ENCODE measurements around the gene CCDC190.
A peak's percentile ranks its signal among the peaks of the same experiment; 100 is the strongest.

Gene CCDC190

DNA sequence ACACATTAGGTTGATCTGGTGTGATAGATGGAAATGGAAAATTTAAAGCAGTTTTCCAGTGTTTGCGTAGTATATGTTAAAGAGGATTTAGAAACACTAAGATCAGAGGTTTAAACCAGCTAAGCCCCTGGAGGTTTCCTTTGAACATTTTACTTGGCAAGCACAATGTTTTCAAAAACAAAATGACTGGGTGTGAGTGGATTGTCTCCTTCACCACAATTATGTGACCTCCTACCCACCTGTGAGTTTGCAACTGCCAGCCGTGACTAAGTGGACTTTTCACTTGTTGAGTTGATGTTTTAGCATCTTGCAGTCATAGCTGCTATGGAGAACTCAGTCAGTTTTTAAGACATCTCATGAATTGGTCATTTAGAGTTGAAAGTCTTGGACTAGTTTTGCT lies 4.7 kb downstream of the CCDC190 start:
- no peak for DNase-seq (ENCODE audit: extremely low spot score)
- ChIA-PET CTCF (interaction anchor here (1.5 to 3.8 kb wide), 3 partner anchors 9 to 32 kb away, joined by 5 to 46 read pairs (median 5); no protein-coding TSS in a partner anchor), POLR2A (no interaction called here)
- TF ChIP-seq, protein P1, sequence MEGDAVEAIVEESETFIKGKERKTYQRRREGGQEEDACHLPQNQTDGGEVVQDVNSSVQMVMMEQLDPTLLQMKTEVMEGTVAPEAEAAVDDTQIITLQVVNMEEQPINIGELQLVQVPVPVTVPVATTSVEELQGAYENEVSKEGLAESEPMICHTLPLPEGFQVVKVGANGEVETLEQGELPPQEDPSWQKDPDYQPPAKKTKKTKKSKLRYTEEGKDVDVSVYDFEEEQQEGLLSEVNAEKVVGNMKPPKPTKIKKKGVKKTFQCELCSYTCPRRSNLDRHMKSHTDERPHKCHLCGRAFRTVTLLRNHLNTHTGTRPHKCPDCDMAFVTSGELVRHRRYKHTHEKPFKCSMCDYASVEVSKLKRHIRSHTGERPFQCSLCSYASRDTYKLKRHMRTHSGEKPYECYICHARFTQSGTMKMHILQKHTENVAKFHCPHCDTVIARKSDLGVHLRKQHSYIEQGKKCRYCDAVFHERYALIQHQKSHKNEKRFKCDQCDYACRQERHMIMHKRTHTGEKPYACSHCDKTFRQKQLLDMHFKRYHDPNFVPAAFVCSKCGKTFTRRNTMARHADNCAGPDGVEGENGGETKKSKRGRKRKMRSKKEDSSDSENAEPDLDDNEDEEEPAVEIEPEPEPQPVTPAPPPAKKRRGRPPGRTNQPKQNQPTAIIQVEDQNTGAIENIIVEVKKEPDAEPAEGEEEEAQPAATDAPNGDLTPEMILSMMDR (IDR thresholded peaks at IDR 0.05; ENCODE audit: control extremely low read depth, extremely low read depth, low read depth, missing control alignments), result no peak

DNA sequence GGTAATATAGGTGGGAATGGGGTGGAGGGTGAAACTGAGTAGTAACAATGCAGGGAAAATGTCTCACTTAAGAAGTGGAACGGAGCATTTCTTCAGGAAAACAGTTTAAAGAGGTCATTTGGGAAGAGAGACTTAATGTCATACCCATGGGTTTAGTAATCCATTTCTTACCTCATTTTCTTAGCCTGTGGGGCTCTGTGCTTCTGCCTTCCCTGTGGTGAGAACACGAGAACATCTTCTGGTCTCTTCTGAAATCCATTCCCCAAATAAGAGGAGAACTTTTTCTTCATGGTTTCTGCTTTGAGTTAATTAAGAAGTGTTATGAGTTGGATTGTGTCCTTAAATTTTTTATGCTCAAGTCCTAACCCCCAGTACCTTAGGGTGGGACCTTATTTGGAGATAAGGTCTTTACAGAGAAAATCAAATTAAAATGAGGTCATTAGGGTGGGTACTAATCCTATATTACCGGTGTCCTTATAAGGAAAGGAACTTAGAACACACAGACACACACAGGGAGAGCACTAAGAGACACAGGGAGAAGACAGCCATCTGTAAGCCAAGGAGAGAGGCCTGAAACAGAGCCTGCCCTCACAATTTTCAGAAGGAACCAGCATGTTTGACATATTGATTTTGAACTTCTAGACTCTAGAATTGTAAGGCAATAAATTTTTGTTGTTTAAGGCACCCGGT lies 5.4 kb downstream of the CCDC190 start:
- CTCF ChIA-PET, result interaction anchor here (2.8 to 3.8 kb wide), 2 partner anchors 8 to 459 kb away, joined by 34 to 46 read pairs; no protein-coding TSS in a partner anchor
- DNase-seq (ENCODE audit: extremely low spot score), result no peak
- TF ChIP-seq, protein P1 (IDR thresholded peaks at IDR 0.05; ENCODE audit: control extremely low read depth, extremely low read depth, low read depth, missing control alignments), result no peak
- POLR2A ChIA-PET, result no interaction called here

DNA sequence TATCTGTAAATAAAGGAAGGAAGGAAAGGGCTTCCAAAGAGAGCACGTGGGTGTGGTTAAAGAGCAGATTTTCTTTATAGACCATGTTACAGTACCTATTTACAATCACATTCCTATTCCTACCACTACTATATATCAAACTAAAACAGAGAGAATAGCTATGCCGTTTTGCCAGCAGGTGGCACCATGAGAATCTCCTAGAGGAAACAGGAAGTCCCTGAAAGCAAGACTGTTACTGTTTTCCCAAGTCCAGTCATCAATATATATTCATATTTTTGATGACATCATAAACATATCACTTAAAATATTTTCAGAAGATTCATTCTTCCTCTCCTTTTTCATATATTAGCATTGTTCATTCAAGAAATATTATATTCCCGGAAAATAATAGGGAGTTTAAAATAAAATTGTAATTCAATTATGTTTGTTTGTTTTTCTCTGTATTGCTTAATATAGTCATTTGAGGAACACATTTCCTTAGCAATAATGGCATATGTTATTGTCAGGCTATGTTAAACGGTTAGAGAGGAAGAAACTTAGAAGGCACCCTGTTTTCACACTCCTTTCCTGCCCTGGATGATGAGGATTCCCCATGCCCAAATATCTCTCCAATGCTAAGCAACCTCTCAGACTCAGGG lies 6.6 kb downstream of the CCDC190 start:
- TF ChIP-seq, protein P1 (IDR thresholded peaks at IDR 0.05; ENCODE audit: control extremely low read depth, extremely low read depth, low read depth, missing control alignments), result peak; percentile 73
- CTCF ChIA-PET, result interaction anchor here (0.8 to 2.8 kb wide), 20 partner anchors 8 to 518 kb away, joined by 3 to 34 read pairs (median 4); no protein-coding TSS in a partner anchor
- peak; percentile 53 for DNase-seq (ENCODE audit: extremely low spot score)
- POLR2A ChIA-PET, result interaction anchor here (0.7 kb wide), 1 partner anchor 12 kb away, joined by 4 read pairs; no protein-coding TSS in a partner anchor

DNA sequence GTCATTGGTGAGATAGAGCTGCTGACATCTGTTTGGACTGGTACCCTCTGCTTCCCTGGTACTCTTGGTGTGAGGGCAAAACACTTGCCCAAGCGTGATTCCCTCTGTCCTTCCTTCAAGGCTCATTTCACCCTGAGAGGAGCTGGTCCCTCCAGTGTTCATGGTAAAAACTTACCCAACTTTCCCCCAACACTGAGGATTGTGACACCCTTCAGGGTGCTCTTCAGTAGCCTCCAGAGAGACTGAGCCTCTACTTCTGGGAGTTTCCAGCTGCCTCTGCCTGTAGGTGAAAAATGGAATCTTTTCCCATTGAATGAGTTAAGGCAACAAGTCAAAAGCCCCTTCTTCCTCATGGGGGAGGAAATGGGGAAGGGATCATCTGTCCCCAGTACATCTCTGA lies 9.6 kb downstream of the CCDC190 start:
- ChIA-PET CTCF (no interaction called here), POLR2A (no interaction called here)
- TF ChIP-seq, protein P1 (IDR thresholded peaks at IDR 0.05; ENCODE audit: control extremely low read depth, extremely low read depth, low read depth, missing control alignments), result no peak
- DNase-seq (ENCODE audit: extremely low spot score), result no peak

DNA sequence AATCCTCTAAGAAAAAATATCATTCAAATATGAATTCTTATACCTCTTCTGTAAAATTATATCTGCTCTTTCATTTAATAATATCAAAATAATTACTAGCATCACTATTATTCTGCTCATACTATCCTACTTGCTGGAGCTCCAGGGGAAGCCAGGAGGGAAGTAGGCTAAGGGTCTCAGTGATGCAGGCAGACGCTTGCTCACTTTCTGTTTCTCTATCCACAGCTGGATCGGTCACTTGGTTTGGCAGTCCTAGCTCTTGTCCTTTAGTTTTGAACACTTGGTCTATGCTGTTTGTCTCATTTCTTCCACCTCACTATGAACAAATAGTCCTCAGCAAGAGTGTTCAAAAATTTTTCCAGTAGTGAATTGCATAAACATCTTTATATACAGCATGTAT lies 11.3 kb downstream of the CCDC190 start:
- DNase-seq (ENCODE audit: extremely low spot score), result no peak
- TF ChIP-seq, protein P1 (IDR thresholded peaks at IDR 0.05; ENCODE audit: control extremely low read depth, extremely low read depth, low read depth, missing control alignments), result no peak
- POLR2A ChIA-PET, result no interaction called here
- CTCF ChIA-PET, result interaction anchor here (0.9 to 5.0 kb wide), 2 partner anchors 8 to 325 kb away, joined by 3 to 46 read pairs; no protein-coding TSS in a partner anchor

DNA sequence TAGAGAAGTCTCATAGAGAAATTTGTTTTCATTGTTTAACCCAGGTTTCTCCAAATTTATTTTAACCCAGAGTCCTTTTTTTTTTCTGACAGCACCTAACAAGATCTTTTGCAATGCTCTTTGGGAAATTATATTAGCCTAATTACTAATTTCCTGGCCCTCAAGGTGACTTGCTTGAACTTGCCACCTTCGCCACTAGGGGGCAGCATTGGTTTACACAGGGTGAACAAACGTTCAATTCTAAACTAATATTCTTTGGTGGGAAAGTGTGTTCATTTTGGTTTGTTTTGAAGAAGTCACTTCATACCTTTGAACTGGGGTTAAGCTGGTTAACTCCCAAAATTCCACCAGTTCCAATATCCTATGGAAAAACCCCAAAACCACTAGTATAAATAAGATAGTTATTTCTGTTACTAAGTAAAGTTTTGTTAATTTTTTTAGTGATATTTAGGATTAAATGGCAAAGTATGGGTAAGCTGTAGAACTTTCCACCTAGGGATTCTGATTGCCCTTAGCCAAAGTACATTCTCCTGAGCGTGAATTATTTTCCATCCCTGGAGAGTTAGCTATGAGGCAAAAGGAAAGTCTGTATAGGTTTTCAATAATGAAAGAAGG lies 13.0 kb downstream of the CCDC190 start:
- TF ChIP-seq, protein P1 (IDR thresholded peaks at IDR 0.05; ENCODE audit: control extremely low read depth, extremely low read depth, low read depth, missing control alignments), result peak; percentile 92
- ChIA-PET CTCF (interaction anchor here (0.7 to 5.0 kb wide), 24 partner anchors 10 to 472 kb away, joined by 3 to 46 read pairs (median 4); partner anchors contain the start of gene CCDC190), POLR2A (no interaction called here)
- peak; percentile 67 for DNase-seq (ENCODE audit: extremely low spot score)
